ENCODE measurements around the gene SORBS1. TPM values are rescaled to one million over a fixed set of nuclear protein-coding genes. Genes with fewer than 3 reads are reported as not detected.

SORBS1 gene
- total and polyA plus RNA-seq, 2 of the 13 experiments (the other 11 are each of a cell fraction or from before 2014, with no cell fraction given), result 16.8 to 39.8 TPM

DNA sequence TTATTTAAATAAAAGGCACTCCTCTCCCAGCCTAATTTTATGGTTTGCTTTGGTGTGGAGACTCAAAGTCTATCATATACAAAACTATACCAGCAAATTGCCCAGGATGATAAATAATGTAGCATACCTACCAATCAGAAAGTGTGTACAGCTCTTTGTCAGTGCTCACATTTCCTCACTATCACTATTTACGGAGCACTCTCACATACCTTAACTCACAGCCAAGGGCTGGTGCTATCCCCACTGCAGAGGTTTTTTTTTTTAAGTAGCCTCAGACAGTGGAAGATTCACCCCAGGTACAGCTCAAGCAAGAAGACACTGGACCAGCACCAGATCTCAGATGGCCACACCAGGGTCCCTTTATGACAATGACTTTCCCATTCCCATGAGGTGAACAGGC is 272.9 kb downstream of the SORBS1 start:
- Histone ChIP-seq H4K20me1 (ENCODE audit: insufficient read depth, low read length) (peaks cover 7% of the 10 kb centered on the region; the same call in 1 of the 2 replicates), H3K27me3 (ENCODE audit: control insufficient read depth in 1 of 2, insufficient read depth in 2 of 2, low read length in 2 of 2) (no peaks in the 10 kb centered on the region), H3K9ac (ENCODE audit: insufficient read depth, low read depth, low read length) (peak overlapping the region; percentile 96; the same call in 1 of the 2 replicates), H2AFZ (ENCODE audit: low read length) (no peak overlapping the region), H3K4me1 (ENCODE audit: insufficient read depth, low read length) (peaks cover 70% of the 10 kb centered on the region), H3K36me3 (replicated peaks in 1 of 2; ENCODE audit: control insufficient read depth in 1 of 2, insufficient read depth in 2 of 2, low read length in 2 of 2) (peaks cover 2 to 7% of the 10 kb centered on the region in 2 experiments; a peak in 2 of 5 replicates), H3K79me2 (ENCODE audit: insufficient read depth, low read length) (peaks cover 72% of the 10 kb centered on the region), H3K4me3 (replicated peaks in 1 of 3; ENCODE audit: insufficient read depth in 1 of 3, low read depth in 2 of 3, low read length in 3 of 3) (peak overlapping the region; percentile 11 to 89 (median 77); a peak in 5 of 6 replicates), H3K4me2 (ENCODE audit: low read depth, low read length) (peak overlapping the region; percentile 82), H3K27ac (ENCODE audit: extremely low read length, insufficient read depth, low read length) (peak overlapping the region; percentile 5), H3K9me3 (ENCODE audit: low read length) (no peaks in the 10 kb centered on the region)
- no TSS peak for BruUV-seq (replicated peaks)
- 65% methylated on average over 1 of the region's 1 CpG for WGBS (ENCODE audit: low lambda C conversion rate)
- ATAC-seq, result no peak
- FAIRE-seq, result no peak
- intact Hi-C loops (cut with micrococcal nuclease; ENCODE audit: unreplicated experiment) (loop anchor here (5.0 kb wide), 1 partner anchor 44 kb away; no protein-coding TSS in a partner anchor), in situ Hi-C loops (cut with HindIII; ENCODE audit: extremely low pct_ligation_motif_present, low pct_unique_long_range_greater_than_20kb) (loop anchor here (5.0 kb wide), 1 partner anchor 74 kb away; no protein-coding TSS in a partner anchor)
- ChIA-PET POLR2A (interaction anchor here (1.6 to 4.7 kb wide), 2 partner anchors 9 to 28 kb away, joined by 7 to 41 read pairs; no protein-coding TSS in a partner anchor), CTCF (ENCODE audit: low intra/inter-chr PET ratio, low total read pairs) (no interaction called here)
- DNase-seq (ENCODE audit: low spot score), result no peak
- TF ChIP-seq ZNF850 (CRISPR knock-in tag; conservative IDR thresholded peaks at IDR 0.05) (no peak), ZNF749 (CRISPR knock-in tag; IDR thresholded peaks at IDR 0.05; ENCODE audit: borderline replicate concordance) (no peak), KAT7 (CRISPR knock-in tag; IDR thresholded peaks at IDR 0.05; ENCODE audit: borderline replicate concordance) (no peak), ZFP36L2 (CRISPR knock-in tag; IDR thresholded peaks at IDR 0.05) (no peak), POLR2AphosphoS5 (IDR thresholded peaks at IDR 0.05; ENCODE audit: low read depth, low read length) (no peak), TGIF2 (CRISPR knock-in tag; IDR thresholded peaks at IDR 0.05) (no peak), ZC3H13 (CRISPR knock-in tag; IDR thresholded peaks at IDR 0.05) (no peak), ZNF33A (CRISPR knock-in tag; IDR thresholded peaks at IDR 0.05; ENCODE audit: borderline replicate concordance) (no peak), ZNF33B (CRISPR knock-in tag; IDR thresholded peaks at IDR 0.05) (no peak), NCOA2 (CRISPR knock-in tag; IDR thresholded peaks at IDR 0.05) (no peak), ZNF788 (CRISPR knock-in tag; IDR thresholded peaks at IDR 0.05; ENCODE audit: borderline replicate concordance) (no peak), TBX3 (IDR thresholded peaks at IDR 0.05; ENCODE audit: borderline replicate concordance) (no peak), ZNF672 (CRISPR knock-in tag; IDR thresholded peaks at IDR 0.05) (no peak), ZFP41 (CRISPR knock-in tag; IDR thresholded peaks at IDR 0.05; ENCODE audit: borderline replicate concordance) (no peak)
